GM12878 (cell line): ENCODE measurements around the gene ATXN1. TPM values are rescaled to one million over a fixed set of nuclear protein-coding genes. Genes with fewer than 3 reads are reported as not detected.

Source experiments
- ATAC-seq: fragments of 200-7000 bp; cut with Tn5 transposase; 3 replicates; pipeline ENCODE4 v1.9.1; 2020; ENCODE audit warnings: mild to moderate bottlenecking, moderate library complexity
- BruUV-seq: library from RNA; stranded (reverse); fragments of 400-500 nt; replicated peaks from 2 replicates; lab custom pipeline; 2021; lab: Mats Ljungman, UMichigan
- CTCF ChIA-PET: fragments of 300-600 bp; sonication (Branson Sonifier 250); formaldehyde crosslinking; extraction: SDS; loops from one replicate; lab custom pipeline; 2021; ENCODE audit warnings: inconsistent platforms; lab: Yijun Ruan, JAX
- POLR2A ChIA-PET: fragments of 350-600 bp; formaldehyde crosslinking; extraction: SDS; loops from one replicate; lab custom pipeline; 2021; ENCODE audit warnings: inconsistent platforms; lab: Charles Lee
- RAD21 ChIA-PET: fragments of 300-600 bp; sonication (Branson Sonifier 250); formaldehyde crosslinking; loops from one replicate; lab custom pipeline; 2023; ENCODE audit warnings: antibody characterized with exemption; ENCODE audit not compliant: unreplicated experiment; lab: Charles Lee
- SMC1A ChIA-PET: fragments of 300-600 bp; sonication (Branson Sonifier 250); formaldehyde crosslinking; loops from one replicate; lab custom pipeline; 2023; ENCODE audit not compliant: unreplicated experiment, uncharacterized antibody; lab: Charles Lee
- DNase-seq: peaks from one replicate; pipeline ENCODE4 v3.0.0-alpha.2; 2011; ENCODE audit warnings: low read depth, low spot score
- FAIRE-seq: peaks from 3 replicates; lab custom pipeline; 2011; peaks lifted over from hg19 to GRCh38; lab: Jason Lieb, UNC
- H2AFZ ChIP-seq: 2 replicates; pipeline ENCODE4 v1.6.0; 2011; ENCODE audit warnings: low read depth, low read length, control low read depth; ENCODE audit not compliant: control insufficient read depth
- H3K27ac ChIP-seq: 2 replicates; pipeline ENCODE4 v1.5.1; 2011; ENCODE audit warnings: control low read depth; ENCODE audit not compliant: control insufficient read depth, insufficient read depth
- H3K27me3 ChIP-seq, 2 experiments: replicated peaks in 1 of 2; 2 replicates each; pipeline versions ENCODE4 v1.6.0 to v1.6.1; 2011; ENCODE audit warnings: low read length in 1 of 2; ENCODE audit not compliant: control insufficient read depth in 2 of 2, insufficient read depth in 2 of 2
- H3K36me3 ChIP-seq, 2 experiments: 2 replicates each; pipeline ENCODE4 v1.5.1; 2011; ENCODE audit warnings: low read length in 1 of 2; ENCODE audit not compliant: control insufficient read depth in 2 of 2, insufficient read depth in 2 of 2
- H3K4me1 ChIP-seq: 2 replicates; pipeline ENCODE4 v1.6.1; 2011; ENCODE audit warnings: mild to moderate bottlenecking, low read length, moderate library complexity, mixed read lengths; ENCODE audit not compliant: control insufficient read depth, insufficient read depth
- H3K4me2 ChIP-seq: 2 replicates; pipeline ENCODE4 v1.6.0; 2011; ENCODE audit warnings: control low read depth; ENCODE audit not compliant: control insufficient read depth, insufficient read depth
- H3K4me3 ChIP-seq: fragments of 200-600 bp; sonication (generic); 2 replicates; pipeline ENCODE4 v1.5.1; 2016
- H3K79me2 ChIP-seq: 2 replicates; pipeline ENCODE4 v1.6.0; 2011; ENCODE audit warnings: low read length; ENCODE audit not compliant: control insufficient read depth, insufficient read depth
- H3K9ac ChIP-seq: 2 replicates; pipeline ENCODE4 v1.8.0; 2011; ENCODE audit warnings: low read length, control low read depth, mixed read lengths; ENCODE audit not compliant: control insufficient read depth, insufficient read depth
- H3K9me3 ChIP-seq: replicated peaks from 3 replicates; pipeline ENCODE4 v1.5.1; 2011; ENCODE audit warnings: mild to moderate bottlenecking, low read length; ENCODE audit not compliant: control insufficient read depth, insufficient read depth
- H4K20me1 ChIP-seq: 2 replicates; pipeline ENCODE4 v1.6.0; 2011; ENCODE audit not compliant: control insufficient read depth, insufficient read depth
- ATF7 ChIP-seq: fragments of 450-650 bp; IDR thresholded peaks from 2 replicates; pipeline ENCODE4 v1.6.1; 2016; ENCODE audit warnings: low read depth, mild to moderate bottlenecking
- EGR1 ChIP-seq, 2 experiments: IDR thresholded peaks; 1 replicate in 1 of 2; 2 replicates in 1 of 2; pipeline ENCODE4 v1.6.1; 2011 to 2012; ENCODE audit warnings: low read depth in 2 of 2, low read length in 2 of 2, borderline replicate concordance in 1 of 2, mild to moderate bottlenecking in 1 of 2, moderate library complexity in 1 of 2
- FOXM1 ChIP-seq: IDR thresholded peaks from 2 replicates; pipeline ENCODE4 v1.6.1; 2012; ENCODE audit warnings: low read depth, mild to moderate bottlenecking, inconsistent platforms, low read length, moderate library complexity
- MTA3 ChIP-seq: IDR thresholded peaks from 2 replicates; pipeline ENCODE4 v1.6.1; 2012; ENCODE audit warnings: low read length, inconsistent platforms, borderline replicate concordance
- NFIC ChIP-seq: IDR thresholded peaks from 2 replicates; pipeline ENCODE4 v1.6.1; 2012; ENCODE audit warnings: low read depth, mild to moderate bottlenecking, inconsistent platforms, low read length, moderate library complexity
- POU2F2 ChIP-seq: IDR thresholded peaks from 3 replicates; pipeline ENCODE4 v1.6.1; 2011; ENCODE audit warnings: low read depth, mild to moderate bottlenecking, low read length, borderline replicate concordance
- RUNX3 ChIP-seq: IDR thresholded peaks from 2 replicates; pipeline ENCODE4 v1.6.1; 2012; ENCODE audit warnings: low read length, inconsistent platforms
- SPI1 ChIP-seq: IDR thresholded peaks from 2 replicates; pipeline ENCODE4 v1.6.1; 2011; ENCODE audit warnings: low read depth, mild to moderate bottlenecking, low read length, moderate library complexity, borderline replicate concordance; ENCODE audit not compliant: insufficient read depth
- STAT1 ChIP-seq: fragments of 450-650 bp; conservative IDR thresholded peaks from 2 replicates; pipeline ENCODE4 v1.6.1; 2014; ENCODE audit warnings: antibody characterized with exemption, mild to moderate bottlenecking
- ZNF622 ChIP-seq: fragments of 450-650 bp; IDR thresholded peaks from 2 replicates; pipeline ENCODE4 v1.6.1; 2017; ENCODE audit warnings: mild to moderate bottlenecking, inconsistent platforms
- WGBS: methylation state at CpG from one replicate; pipeline ENCODE4 v1.1.6; 2016; ENCODE audit warnings: low lambda C conversion rate; ENCODE audit not compliant: insufficient replicate concordance, insufficient coverage; ENCODE audit errors: missing lambda C conversion rate; 5-methylcytosine and 5-hydroxymethylcytosine counted together
- in situ Hi-C: fragments of 300-500 bp; cut with MboI; formaldehyde crosslinking; loops from 9 replicates; pipeline ENCODE4 v1.14.3; 2018; ENCODE audit warnings: mixed read lengths
- intact Hi-C: fragments of 100-400 bp; cut with micrococcal nuclease; formaldehyde crosslinking; loops from one replicate; pipeline ENCODE4 v1.14.2; 2022; ENCODE audit not compliant: unreplicated experiment
- polyA plus RNA-seq, 11 experiments: library from polyadenylated mRNA; depleted of rRNA in 4 of 11; unstranded in 6 of 11; stranded (reverse) in 5 of 11; fragments of >200 nt; fragmentation: Nextera tagmentation in 4 of 11; fragmentation: Illumina TruSeq in 1 of 11; extraction: Ambion mirVana in 4 of 11; extraction: Trizol in 1 of 11; gene quantifications; 1 replicate in 1 of 11; 2 replicates in 10 of 11; pipeline versions ENCODE4 v1.2.1 to v1.2.3, GENCODE V29; 2011 to 2016; ENCODE audit warnings: inconsistent platforms in 2 of 11, missing spikeins in 2 of 11, low read depth in 1 of 11
- total RNA-seq, 4 experiments: library from RNA; depleted of rRNA in 3 of 4; stranded (reverse); fragments of >200 nt in 3 of 4; fragmentation: Illumina TruSeq in 1 of 4; extraction: Trizol in 1 of 4; gene quantifications; 2 replicates each; pipeline versions ENCODE4 v1.2.1 to v1.2.3, GENCODE V29; 2013 to 2021
- TF ChIP-seq, protein P1 (sequence below): fragments of 450-650 bp; IDR thresholded peaks from 2 replicates; pipeline ENCODE4 v1.6.1; 2016; ENCODE audit warnings: mild to moderate bottlenecking

The ATXN1 gene
- total and polyA plus RNA-seq, 10 of the 15 experiments (the other 5 are each of a cell fraction or from before 2014, with no cell fraction given) = 12.2 to 51.2 (median 20.5) TPM

GRCh38 chr6:16374461-16375200 is 386.6 kb downstream of the ATXN1 start:
- peak overlapping the region; percentile 59 for H3K4me2 ChIP-seq

More at GRCh38 chr6:16374461-16375200, 386.6 kb downstream of the ATXN1 start:
- 33% methylated on average over 10 of the region's 10 CpGs for WGBS
- in situ Hi-C loops = no loop called here
- Histone ChIP-seq H3K9me3 (peaks cover 2% of the 10 kb centered on the region; the same call in 2 of the 3 replicates), H3K79me2 (peaks cover 2% of the 10 kb centered on the region; the same call in 1 of the 2 replicates), H3K9ac (no peak overlapping the region), H3K4me1 (peaks cover 23% of the 10 kb centered on the region), H3K27ac (no peak overlapping the region), H3K27me3 (no peaks in the 10 kb centered on the region), H2AFZ (peak overlapping the region; percentile 7; the same call in 1 of the 2 replicates), H3K36me3 (peaks cover 2 to 3% of the 10 kb centered on the region in 2 experiments; a peak in 3 of 4 replicates), H3K4me3 (no peak overlapping the region), H4K20me1 (no peaks in the 10 kb centered on the region)
- ChIA-PET RAD21 (interaction anchor here (0.5 to 2.1 kb wide), 13 partner anchors 16 to 389 kb away, joined by 3 to 9 read pairs (median 4); no protein-coding TSS in a partner anchor), SMC1A (interaction anchor here (0.6 to 2.5 kb wide), 13 partner anchors 16 to 384 kb away, joined by 3 to 8 read pairs (median 4); no protein-coding TSS in a partner anchor), CTCF (interaction anchor here (0.6 to 2.1 kb wide), 7 partner anchors 29 to 229 kb away, joined by 3 to 8 read pairs (median 4); no protein-coding TSS in a partner anchor), POLR2A (interaction anchor here (0.6 to 1.5 kb wide), 6 partner anchors 8 to 477 kb away, joined by 3 to 7 read pairs (median 4); no protein-coding TSS in a partner anchor)
- intact Hi-C loops = no loop called here
- ATAC-seq (peak; percentile 73), DNase-seq (no peak), FAIRE-seq (peak; percentile 57)
- no TSS peak for BruUV-seq
- TF ChIP-seq POU2F2 (peak; percentile 85; the same call in 2 of the 3 replicates), MTA3 (0 out of 2 replicates have a peak, but pooled peaks have one; percentile 16), EGR1 (IDR thresholded peaks at IDR 0.05; ENCODE audit: borderline replicate concordance in 1 of 2, low read depth in 2 of 2, low read length in 2 of 2) (peak in 1 of 2 experiments; percentile 87; a peak in 2 of 3 replicates), ATF7 (no peak), STAT1 (no peak), SPI1 (peak; percentile 72; the same call in 1 of the 2 replicates), RUNX3 (peak; percentile 41; the same call in 1 of the 2 replicates), FOXM1 (peak; percentile 37; the same call in 1 of the 2 replicates), ZNF622 (no peak), NFIC (0 out of 2 replicates have a peak, but pooled peaks have one; percentile 23)
- TF ChIP-seq, protein P1, sequence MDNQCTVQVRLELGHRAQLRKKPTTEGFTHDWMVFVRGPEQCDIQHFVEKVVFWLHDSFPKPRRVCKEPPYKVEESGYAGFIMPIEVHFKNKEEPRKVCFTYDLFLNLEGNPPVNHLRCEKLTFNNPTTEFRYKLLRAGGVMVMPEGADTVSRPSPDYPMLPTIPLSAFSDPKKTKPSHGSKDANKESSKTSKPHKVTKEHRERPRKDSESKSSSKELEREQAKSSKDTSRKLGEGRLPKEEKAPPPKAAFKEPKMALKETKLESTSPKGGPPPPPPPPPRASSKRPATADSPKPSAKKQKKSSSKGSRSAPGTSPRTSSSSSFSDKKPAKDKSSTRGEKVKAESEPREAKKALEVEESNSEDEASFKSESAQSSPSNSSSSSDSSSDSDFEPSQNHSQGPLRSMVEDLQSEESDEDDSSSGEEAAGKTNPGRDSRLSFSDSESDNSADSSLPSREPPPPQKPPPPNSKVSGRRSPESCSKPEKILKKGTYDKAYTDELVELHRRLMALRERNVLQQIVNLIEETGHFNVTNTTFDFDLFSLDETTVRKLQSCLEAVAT = 0 out of 2 replicates have a peak, but pooled peaks have one; percentile 27
